Brain microvascular endothelial cell (primary cell): ENCODE results near the gene TRPT1.
A peak's percentile ranks its signal among the peaks of the same experiment; 100 is the strongest.

Experiments used
- DNase-seq: peaks from one replicate; pipeline ENCODE4 v3.0.0-alpha.2; 2020
- H3K27ac ChIP-seq: fragments of 250-450 bp; sonication (Bioruptor Pico); 2 replicates; pipeline ENCODE4 v1.5.1; 2020; ENCODE audit warnings: mild to moderate bottlenecking, moderate library complexity
- H3K27me3 ChIP-seq: fragments of 250-450 bp; sonication (Bioruptor Pico); replicated peaks from 2 replicates; pipeline ENCODE4 v1.5.1; 2020; ENCODE audit warnings: mild to moderate bottlenecking
- H3K36me3 ChIP-seq: fragments of 250-450 bp; sonication (Bioruptor Pico); replicated peaks from 2 replicates; pipeline ENCODE4 v1.5.1; 2020; ENCODE audit warnings: mild to moderate bottlenecking
- H3K4me3 ChIP-seq: 2 replicates; pipeline ENCODE4 v1.5.1; 2011; ENCODE audit warnings: low read depth, mild to moderate bottlenecking, control low read depth, low read length, moderate library complexity
- CTCF ChIP-seq: IDR thresholded peaks from 2 replicates; pipeline ENCODE4 v1.5.1; 2011; ENCODE audit warnings: low read depth, mild to moderate bottlenecking, moderate library complexity, low read length, control low read depth, inconsistent platforms; ENCODE audit errors: missing control alignments
- in situ Hi-C: cut with HindIII; loops from 2 replicates; pipeline ENCODE4 v1.10.0; 2017; ENCODE audit warnings: low sequenced_read_pairs, low pct_ligation_motif_present

TRPT1 gene

GRCh38 chr11:64225608-64226506 is at the start of gene TRPT1, which contains the start of gene NUDT22:
TRPT1 (minus strand) TSS chr11:64226186; CDS start chr11:64225860, 326 bp downstream.
NUDT22 (plus strand) TSS chr11:64226274; CDS start chr11:64226653, 379 bp downstream.
- Histone ChIP-seq H3K36me3 (peaks cover 6% of the 10 kb centered on the region), H3K27me3 (no peaks in the 10 kb centered on the region), H3K4me3 (peak within 1 kb of the TSS; percentile 81), H3K27ac (peak within 1 kb of the TSS; percentile 21)
- in situ Hi-C loops, result no loop called here
- TF ChIP-seq CTCF, result peak; percentile 55
- DNase-seq, result peak; percentile 60

GRCh38 chr11:64275031-64275800 is 49.2 kb upstream of the TRPT1 start:
- Histone ChIP-seq H3K4me3 (no peak overlapping the region), H3K36me3 (peaks cover 2% of the 10 kb centered on the region), H3K27ac (no peak overlapping the region), H3K27me3 (no peaks in the 10 kb centered on the region)
- in situ Hi-C loops, result no loop called here
- no peak for TF ChIP-seq CTCF
- DNase-seq, result no peak

GRCh38 chr11:64269540-64270220 is 43.7 kb upstream of the TRPT1 start:
- Histone ChIP-seq H3K27me3 (no peaks in the 10 kb centered on the region), H3K4me3 (peak overlapping the region; percentile 75), H3K27ac (peak overlapping the region; percentile 88), H3K36me3 (peaks cover 25% of the 10 kb centered on the region)
- in situ Hi-C loops, result no loop called here
- TF ChIP-seq CTCF, result no peak
- DNase-seq, result peak; percentile 99

- H3K27me3 ChIP-seq, result no peaks in the 10 kb centered on the region
- DNase-seq, result peak; percentile 34
- in situ Hi-C loops, result no loop called here
- peak overlapping the region; percentile 66 for H3K27ac ChIP-seq
- TF ChIP-seq CTCF, result no peak
- peaks cover 32% of the 10 kb centered on the region for H3K36me3 ChIP-seq
- H3K4me3 ChIP-seq, result peak overlapping the region; percentile 75
Measured at GRCh38 chr11:64268893-64269539, 43.0 kb upstream of the TRPT1 start.
